ENCODE measurements around the gene CACYBP. TPM values are rescaled to one million over a fixed set of nuclear protein-coding genes. Genes with fewer than 3 reads are reported as not detected.

CACYBP gene
- total and polyA plus RNA-seq, 2 experiments from 2014 or later = 209 to 453 TPM

GRCh38 chr1:175045097-175045496 is 45.4 kb downstream of the CACYBP start:
- TF ChIP-seq CREB1 (CRISPR knock-in tag; IDR thresholded peaks at IDR 0.05; ENCODE audit: low read depth) = no peak
- no peak for TF ChIP-seq ZNF114 (CRISPR knock-in tag; IDR thresholded peaks at IDR 0.05)
- no peak for TF ChIP-seq CTCF (conservative IDR thresholded peaks at IDR 0.05; ENCODE audit: low read depth in 2 of 2)
- TF ChIP-seq ZNF331 (CRISPR knock-in tag; IDR thresholded peaks at IDR 0.05; ENCODE audit: low read depth) = no peak
- TF ChIP-seq POLR2AphosphoS5 (IDR thresholded peaks at IDR 0.05; ENCODE audit: low read depth) = no peak
- TF ChIP-seq NANOG (IDR thresholded peaks at IDR 0.05; ENCODE audit: borderline replicate concordance) = no peak
- no peak for TF ChIP-seq JUNB (IDR thresholded peaks at IDR 0.05; ENCODE audit: unreplicated experiment)
- TF ChIP-seq STAT1 (IDR thresholded peaks at IDR 0.05; ENCODE audit: unreplicated experiment) = no peak
- TF ChIP-seq EZH2phosphoT487 (IDR thresholded peaks at IDR 0.05; ENCODE audit: unreplicated experiment) = no peak
- TF ChIP-seq EZH2 (IDR thresholded peaks at IDR 0.05; ENCODE audit: low read depth, unreplicated experiment) = no peak
- TF ChIP-seq ETS1 (IDR thresholded peaks at IDR 0.05) = no peak
- Histone ChIP-seq H3K4me1 (ENCODE audit: insufficient read depth) (no peaks in the 10 kb centered on the region), H3K4me3 (no peak overlapping the region), H3F3A (replicated peaks; ENCODE audit: low read depth) (no peaks in the 10 kb centered on the region), H4K20me1 (replicated peaks; ENCODE audit: insufficient read depth) (no peaks in the 10 kb centered on the region), H3K4me2 (no peak overlapping the region), H2AFZ (no peak overlapping the region; the same call in 1 of the 2 replicates), H3K9me2 (ENCODE audit: insufficient read depth) (0 out of 2 replicates have a peak, but pooled peaks cover 2% of the 10 kb centered on the region), H3K79me2 (replicated peaks; ENCODE audit: insufficient read depth) (no peaks in the 10 kb centered on the region), H3K36me3 (ENCODE audit: insufficient read depth) (no peaks in the 10 kb centered on the region), H3K27ac (ENCODE audit: low read depth) (no peak overlapping the region), H3K27me3 (ENCODE audit: insufficient read depth) (no peaks in the 10 kb centered on the region)
- ATAC-seq (no peak), DNase-seq (ENCODE audit: low spot score) (no peak)
- Mint-ChIP-seq H3K9me3 (no peaks in the 10 kb centered on the region; the same call in 2 of the 3 replicates), H3K27me3 (ENCODE audit: insufficient read depth, low read depth, poor library complexity) (peaks cover 6% of the 10 kb centered on the region), H3K36me3 (ENCODE audit: low read depth) (no peaks in the 10 kb centered on the region), H3K4me3 (no peak overlapping the region), H3K27ac (no peak overlapping the region), H3K4me1 (peaks cover 9% of the 10 kb centered on the region; the same call in 2 of the 3 replicates)

- Mint-ChIP-seq H3K9me3 (no peaks in the 10 kb centered on the region; the same call in 2 of the 3 replicates), H3K4me3 (no peak overlapping the region), H3K36me3 (ENCODE audit: low read depth) (no peaks in the 10 kb centered on the region), H3K27ac (no peak overlapping the region), H3K27me3 (ENCODE audit: insufficient read depth, low read depth, poor library complexity) (peaks cover 6% of the 10 kb centered on the region), H3K4me1 (peaks cover 9% of the 10 kb centered on the region; the same call in 2 of the 3 replicates)
- Histone ChIP-seq H3K79me2 (replicated peaks; ENCODE audit: insufficient read depth) (no peaks in the 10 kb centered on the region), H4K20me1 (replicated peaks; ENCODE audit: insufficient read depth) (no peaks in the 10 kb centered on the region), H3K27me3 (ENCODE audit: insufficient read depth) (no peaks in the 10 kb centered on the region), H3K9me2 (ENCODE audit: insufficient read depth) (0 out of 2 replicates have a peak, but pooled peaks cover 2% of the 10 kb centered on the region), H3K27ac (ENCODE audit: low read depth) (no peak overlapping the region), H2AFZ (no peak overlapping the region), H3K36me3 (ENCODE audit: insufficient read depth) (no peaks in the 10 kb centered on the region), H3K4me3 (no peak overlapping the region), H3K4me2 (no peak overlapping the region), H3F3A (replicated peaks; ENCODE audit: low read depth) (no peaks in the 10 kb centered on the region), H3K4me1 (ENCODE audit: insufficient read depth) (no peaks in the 10 kb centered on the region)
- DNase-seq (ENCODE audit: low spot score) (no peak), ATAC-seq (no peak)
- no peak for TF ChIP-seq STAT1 (IDR thresholded peaks at IDR 0.05; ENCODE audit: unreplicated experiment)
- TF ChIP-seq POLR2AphosphoS5 (IDR thresholded peaks at IDR 0.05; ENCODE audit: low read depth) = no peak
- no peak for TF ChIP-seq NANOG (IDR thresholded peaks at IDR 0.05; ENCODE audit: borderline replicate concordance)
- no peak for TF ChIP-seq ZNF114 (CRISPR knock-in tag; IDR thresholded peaks at IDR 0.05)
- TF ChIP-seq EZH2phosphoT487 (IDR thresholded peaks at IDR 0.05; ENCODE audit: unreplicated experiment) = no peak
- TF ChIP-seq ZNF331 (CRISPR knock-in tag; IDR thresholded peaks at IDR 0.05; ENCODE audit: low read depth) = no peak
- no peak for TF ChIP-seq ZNF462 (CRISPR knock-in tag; IDR thresholded peaks at IDR 0.05)
Observed at GRCh38 chr1:175045519-175045918, 45.8 kb downstream of the CACYBP start.
